OCI-LY7 (cell line): ENCODE results near the gene ABCA3. TPM values are rescaled to one million over a fixed set of nuclear protein-coding genes. Genes with fewer than 3 reads are reported as not detected.

Experiments used
- BruUV-seq: library from RNA; stranded (reverse); fragments of 400-500 nt; replicated peaks from 2 replicates; lab custom pipeline; 2021; lab: Mats Ljungman, UMichigan
- CTCF ChIA-PET: fragments of 300-600 bp; sonication (Branson Sonifier 250); formaldehyde crosslinking; loops from one replicate; lab custom pipeline; 2022; ENCODE audit warnings: antibody characterized with exemption; ENCODE audit not compliant: unreplicated experiment; lab: Charles Lee
- POLR2A ChIA-PET: fragments of 300-600 bp; sonication (Branson Sonifier 250); formaldehyde crosslinking; loops from one replicate; lab custom pipeline; 2022; ENCODE audit warnings: antibody characterized with exemption; lab: Charles Lee
- DNase-seq: peaks from one replicate; pipeline ENCODE4 v3.0.0-alpha.2; 2015; ENCODE audit warnings: low spot score
- H2AFZ ChIP-seq: fragments of 200-600 bp; sonication (generic), shearing (Covaris generic); 2 replicates; pipeline ENCODE4 v1.6.1; 2014; ENCODE audit warnings: mild to moderate bottlenecking, antibody characterized with exemption, low read length, moderate library complexity
- H3K27ac ChIP-seq: fragments of 200-600 bp; sonication (generic); 2 replicates; pipeline ENCODE4 v1.5.1; 2014; ENCODE audit warnings: mixed run types, low read depth, mild to moderate bottlenecking, moderate library complexity, low read length, inconsistent platforms; ENCODE audit not compliant: poor library complexity, severe bottlenecking
- H3K36me3 ChIP-seq: fragments of 200-600 bp; sonication (generic); 2 replicates; pipeline ENCODE4 v1.6.1; 2014; ENCODE audit warnings: mild to moderate bottlenecking, antibody characterized with exemption, low read length, moderate library complexity, mixed read lengths; ENCODE audit not compliant: insufficient read depth
- H3K4me1 ChIP-seq: fragments of 200-600 bp; sonication (generic); 2 replicates; pipeline ENCODE4 v1.5.1; 2014; ENCODE audit warnings: mild to moderate bottlenecking, low read length; ENCODE audit not compliant: insufficient read depth, poor library complexity, severe bottlenecking
- H3K4me2 ChIP-seq: fragments of 200-600 bp; sonication (generic); 2 replicates; pipeline ENCODE4 v1.6.1; 2014; ENCODE audit warnings: mild to moderate bottlenecking, low read length
- H3K4me3 ChIP-seq: fragments of 200-600 bp; sonication (generic); 2 replicates; pipeline ENCODE4 v1.5.1; 2014; ENCODE audit warnings: mild to moderate bottlenecking, low read depth, low read length; ENCODE audit not compliant: poor library complexity, severe bottlenecking
- H3K79me2 ChIP-seq: fragments of 200-600 bp; sonication (generic); 2 replicates; pipeline ENCODE4 v1.6.1; 2016; ENCODE audit warnings: low read depth, mild to moderate bottlenecking, low read length, moderate library complexity, mixed read lengths; ENCODE audit not compliant: insufficient read depth
- H3K9me2 ChIP-seq: fragments of 200-600 bp; sonication (generic); 2 replicates; pipeline ENCODE4 v1.6.1; 2016; ENCODE audit warnings: mild to moderate bottlenecking, low read length, mixed read lengths; ENCODE audit not compliant: insufficient read depth
- H3K9me3 ChIP-seq: fragments of 200-600 bp; sonication (generic); 2 replicates; pipeline ENCODE4 v1.6.1; 2014; ENCODE audit warnings: mild to moderate bottlenecking, mixed run types, low read length, mixed read lengths
- H4K20me1 ChIP-seq: fragments of 200-600 bp; sonication (generic); 2 replicates; pipeline ENCODE4 v1.6.1; 2014; ENCODE audit warnings: mild to moderate bottlenecking, antibody characterized with exemption, low read length, moderate library complexity, mixed read lengths; ENCODE audit not compliant: insufficient read depth
- CTCF ChIP-seq: fragments of 200-600 bp; sonication (generic); conservative IDR thresholded peaks from 2 replicates; pipeline ENCODE4 v1.5.1; 2014; ENCODE audit warnings: mild to moderate bottlenecking, antibody characterized with exemption, low read length, moderate library complexity, mixed read lengths
- EZH2phosphoT487 ChIP-seq: fragments of 200-600 bp; sonication (generic); IDR thresholded peaks from 2 replicates; pipeline ENCODE4 v1.6.1; 2018; ENCODE audit warnings: low read depth, borderline replicate concordance, mild to moderate bottlenecking, mixed run types, antibody characterized with exemption, low read length, moderate library complexity, mixed read lengths
- intact Hi-C: fragments of 100-400 bp; cut with micrococcal nuclease; formaldehyde crosslinking; loops from one replicate; pipeline ENCODE4 v1.10.0; 2022; ENCODE audit not compliant: unreplicated experiment
- total RNA-seq, 2 experiments: library from RNA; depleted of rRNA in 1 of 2; stranded (reverse); fragments of >200 nt in 1 of 2; shearing (Covaris generic) in 1 of 2; gene quantifications; 2 replicates each; pipeline ENCODE4 v1.2.3, GENCODE V29; 2014 to 2022

ABCA3 gene
- total RNA-seq, 2 experiments from 2014 or later: 0.23 TPM; not detected in 1

- no TSS peak for BruUV-seq
- H3K4me2 ChIP-seq: no peak overlapping the region
- H3K4me3 ChIP-seq: no peak overlapping the region
- H3K9me2 ChIP-seq: no peaks in the 10 kb centered on the region
- ChIA-PET POLR2A (interaction anchor here (1.0 kb wide), 1 partner anchor 15 kb away, joined by 3 read pairs; no protein-coding TSS in a partner anchor), CTCF (no interaction called here)
- no peak for TF ChIP-seq EZH2phosphoT487
- no peak for TF ChIP-seq CTCF
- intact Hi-C loops: no loop called here
- peaks cover 20% of the 10 kb centered on the region for H3K79me2 ChIP-seq
- peaks cover 8% of the 10 kb centered on the region for H3K4me1 ChIP-seq
- no peak overlapping the region for H3K27ac ChIP-seq
- no peak for DNase-seq
- H2AFZ ChIP-seq: no peak overlapping the region
- peaks cover 69% of the 10 kb centered on the region for H3K36me3 ChIP-seq
- H3K9me3 ChIP-seq: no peaks in the 10 kb centered on the region
- no peaks in the 10 kb centered on the region for H4K20me1 ChIP-seq
Measured at GRCh38 chr16:2246301-2246885, 94.1 kb downstream of the ABCA3 start.

GRCh38 chr16:2244926-2245795 lies 95.4 kb downstream of the ABCA3 start:
- no peaks in the 10 kb centered on the region for H4K20me1 ChIP-seq
- peaks cover 5% of the 10 kb centered on the region for H3K4me1 ChIP-seq
- H3K9me2 ChIP-seq: no peaks in the 10 kb centered on the region
- no TSS peak for BruUV-seq
- H3K79me2 ChIP-seq: peaks cover 12% of the 10 kb centered on the region
- no peak overlapping the region for H3K27ac ChIP-seq
- ChIA-PET POLR2A (no interaction called here), CTCF (no interaction called here)
- TF ChIP-seq CTCF (no peak), EZH2phosphoT487 (no peak)
- no peak overlapping the region for H2AFZ ChIP-seq
- intact Hi-C loops: no loop called here
- no peak for DNase-seq
- peaks cover 71% of the 10 kb centered on the region for H3K36me3 ChIP-seq
- no peaks in the 10 kb centered on the region for H3K9me3 ChIP-seq
- H3K4me2 ChIP-seq: no peak overlapping the region
- H3K4me3 ChIP-seq: no peak overlapping the region

- Histone ChIP-seq H4K20me1 (no peaks in the 10 kb centered on the region), H3K4me2 (no peak overlapping the region), H3K36me3 (peaks cover 72% of the 10 kb centered on the region), H3K9me2 (no peaks in the 10 kb centered on the region), H3K4me3 (no peak overlapping the region), H2AFZ (no peak overlapping the region), H3K79me2 (peaks cover 3% of the 10 kb centered on the region), H3K4me1 (no peaks in the 10 kb centered on the region), H3K9me3 (no peaks in the 10 kb centered on the region), H3K27ac (no peak overlapping the region)
- ChIA-PET CTCF (no interaction called here), POLR2A (no interaction called here)
- no TSS peak for BruUV-seq
- no peak for DNase-seq
- TF ChIP-seq CTCF (no peak), EZH2phosphoT487 (no peak)
- intact Hi-C loops: no loop called here
Measured at GRCh38 chr16:2244301-2244700, 96.2 kb downstream of the ABCA3 start.
